Daoy (cell line): Measurements from ENCODE around the gene CLTC. TPM values are rescaled to one million over a fixed set of nuclear protein-coding genes. Genes with fewer than 3 reads are reported as not detected.
"Not testable (repeated sequence)": the region's sequence is repeated elsewhere in the genome, so short reads cannot be mapped to it uniquely, and the experiment has no call there.

Experiments
- DNase-seq: peaks from one replicate; pipeline ENCODE4 v3.0.0-alpha.2; 2015; ENCODE audit warnings: low read depth
- total RNA-seq: library from RNA; depleted of rRNA; stranded (reverse); fragments of >200 nt; shearing (Covaris generic); gene quantifications from 2 replicates; pipeline ENCODE4 v1.2.3, GENCODE V29; 2014; rRNA removed

CLTC gene
- total RNA-seq: 226 and 228 TPM in 2 replicates

DNA sequence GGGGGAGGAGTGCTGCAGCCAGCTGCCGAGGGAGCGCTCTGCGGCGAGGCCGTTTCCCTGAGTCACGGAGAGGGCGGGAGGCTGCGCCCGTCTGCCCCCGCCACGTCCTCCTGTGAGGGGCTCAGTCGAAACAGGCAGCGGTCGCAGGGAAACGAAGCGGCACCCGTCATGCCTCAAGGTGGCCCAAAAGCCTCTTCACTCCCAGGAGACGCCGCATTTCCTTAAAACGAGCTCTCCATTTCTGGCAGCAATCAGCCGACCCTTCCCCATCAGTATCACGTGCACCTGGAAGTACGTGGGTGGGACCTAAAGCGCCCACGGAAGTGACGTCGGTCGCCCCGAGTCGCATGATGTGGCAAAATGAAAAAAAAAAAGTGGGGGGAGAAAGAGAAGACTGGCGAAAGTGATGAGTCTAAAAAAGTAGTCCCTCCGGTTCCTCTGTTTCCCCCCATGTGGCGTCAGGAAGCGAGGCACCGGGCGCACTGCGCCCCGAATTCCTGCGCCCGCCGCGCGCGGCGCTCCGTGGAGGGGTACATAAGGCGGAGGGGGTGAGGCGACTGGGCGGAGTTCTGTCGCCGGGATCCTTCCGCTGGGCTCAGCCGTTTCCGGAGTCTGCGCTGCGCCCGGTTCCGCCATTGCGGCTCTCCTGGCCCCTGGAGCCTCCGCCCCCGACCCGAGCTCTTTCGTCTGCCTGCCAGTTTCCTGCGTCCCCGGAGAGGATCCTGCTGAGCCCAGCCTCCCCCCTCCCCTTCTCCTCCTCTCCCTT, at the start of gene CLTC:
Gene CLTC, plus strand, starts transcription at position 598 of the 766 bp plus-strand sequence. CDS start 237 bp downstream, outside the sequence.
- peak; percentile 94 for DNase-seq

DNA sequence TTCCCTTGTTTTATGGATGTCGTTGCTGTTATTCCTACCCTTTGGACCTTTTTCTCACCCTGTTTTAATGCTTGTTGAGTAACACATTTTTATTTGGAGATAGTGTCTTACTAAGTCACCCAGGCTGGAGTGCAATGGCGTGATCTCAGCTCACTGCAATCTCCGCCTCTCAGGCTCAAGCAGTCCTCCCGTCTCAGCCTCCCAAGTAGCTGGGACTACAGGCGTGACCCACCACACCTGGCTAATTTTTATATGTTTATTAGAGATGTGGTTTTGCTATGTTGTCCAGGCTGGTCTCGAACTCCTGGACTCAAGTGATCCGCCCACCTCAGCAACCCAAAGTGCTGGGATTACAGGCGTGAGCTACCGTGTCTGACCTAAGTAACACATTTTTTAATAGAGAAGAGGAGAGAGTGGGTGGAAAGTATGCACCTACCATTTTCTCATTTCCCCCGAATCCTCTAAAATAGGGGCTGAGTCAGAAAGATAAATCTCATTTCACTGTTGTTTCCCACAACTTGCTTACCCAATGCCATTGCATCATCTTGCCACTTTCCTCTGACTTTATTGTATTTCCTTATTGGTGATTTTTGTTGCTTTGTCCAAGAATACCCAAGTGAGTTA, 47.3 kb upstream of the CLTC start:
- DNase-seq: no peak

GRCh38 chr17:59584168-59584567, 35.5 kb upstream of the CLTC start:
- not testable (repeated sequence) for DNase-seq

- DNase-seq: no peak
Observed at GRCh38 chr17:59600169-59600568, 19.5 kb upstream of the CLTC start.

GRCh38 chr17:59601130-59601529, 18.6 kb upstream of the CLTC start:
- DNase-seq: no peak

DNA sequence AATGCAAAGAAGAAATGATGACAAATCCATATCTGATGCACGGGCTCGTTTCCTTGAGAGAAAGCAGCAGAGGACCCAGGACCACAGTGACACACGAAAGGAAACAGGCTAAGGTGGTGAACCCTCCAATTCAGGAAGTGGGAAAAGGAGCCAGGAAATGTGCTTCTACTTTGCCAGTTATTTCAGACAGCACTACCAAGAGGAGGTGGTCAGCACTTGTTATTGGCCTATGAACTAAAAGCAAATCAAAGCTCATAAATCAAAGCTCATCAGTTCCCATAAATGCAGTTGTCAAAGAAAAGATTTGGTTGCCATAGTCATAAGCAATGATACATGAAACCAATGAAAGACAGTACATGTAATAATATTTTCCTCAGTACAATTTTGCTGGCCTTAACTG, 12.6 kb upstream of the CLTC start:
- no peak for DNase-seq

DNA sequence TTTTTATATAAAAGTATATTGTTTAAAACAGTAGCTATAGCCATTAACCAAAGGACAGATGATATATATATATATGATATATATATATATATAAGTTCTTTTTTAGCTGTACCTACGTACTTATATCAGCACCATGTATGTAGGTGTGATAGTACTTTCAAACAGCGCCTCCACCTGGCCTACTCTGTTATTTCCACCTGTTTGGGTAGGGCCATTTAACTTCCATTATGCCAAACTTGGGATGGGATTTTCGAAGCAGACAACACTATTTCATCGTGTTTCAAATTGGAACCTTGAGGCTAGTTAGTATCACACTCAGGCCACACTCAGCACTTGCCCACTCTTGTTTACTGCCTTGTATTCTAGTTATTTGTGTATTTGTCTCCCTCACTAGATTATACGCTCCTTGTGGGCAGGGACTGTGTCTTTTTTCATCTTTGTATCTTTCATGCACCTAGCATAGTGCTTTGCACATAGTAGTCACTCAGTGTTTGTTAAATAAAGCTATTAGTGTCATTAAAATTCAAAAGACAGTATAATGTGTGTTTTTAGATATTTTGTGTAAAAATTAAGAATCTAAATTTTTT, 11.8 kb upstream of the CLTC start:
- DNase-seq: no peak

- DNase-seq: no peak
Observed at GRCh38 chr17:59611503-59611902, 8.2 kb upstream of the CLTC start.

- no peak for DNase-seq
Observed at GRCh38 chr17:59616253-59616920, 3.3 kb upstream of the CLTC start.

- peak; percentile 3 for DNase-seq
Observed at GRCh38 chr17:59617156-59617732, 2.5 kb upstream of the CLTC start.

GRCh38 chr17:59619035-59619297, 729 bp upstream of the CLTC start:
- no peak for DNase-seq

- DNase-seq: no peak
Observed at GRCh38 chr17:59620064-59620359, 317 bp downstream of the CLTC start.

DNA sequence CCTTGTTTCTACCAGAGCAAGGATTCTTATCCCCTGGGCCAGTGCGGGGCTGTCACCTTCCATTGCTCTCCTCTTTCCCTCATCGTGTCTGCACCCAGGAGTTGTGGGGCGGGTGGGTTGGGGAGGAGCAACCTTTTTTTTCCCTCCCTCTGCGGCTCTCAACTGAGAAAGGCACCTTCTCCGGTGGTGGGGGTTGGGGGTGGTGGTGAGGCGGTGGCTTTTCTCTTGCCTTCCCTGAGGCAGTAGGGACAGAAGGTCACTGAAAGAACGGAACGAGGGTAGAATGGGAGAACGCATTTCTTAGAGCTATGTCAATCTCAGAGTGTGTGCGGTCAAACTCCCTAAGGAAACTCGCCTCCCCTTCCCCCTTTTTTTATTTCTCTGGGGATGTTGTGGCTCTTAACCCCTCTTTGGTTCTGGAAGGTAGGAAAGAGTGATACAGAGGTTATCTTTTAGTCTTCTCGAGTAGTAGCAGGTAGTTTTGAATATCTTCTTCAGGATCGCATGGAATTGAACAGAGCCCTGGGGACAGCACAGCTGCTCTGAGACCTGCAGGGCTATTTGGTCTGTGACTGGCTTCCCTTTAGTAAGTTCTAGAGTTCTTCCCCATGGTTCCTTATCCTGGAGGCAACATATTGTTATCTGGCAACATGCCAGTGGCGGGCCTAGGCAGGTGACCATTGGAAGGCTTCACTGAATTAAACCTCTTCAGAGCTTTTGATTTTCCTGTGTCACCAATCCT, 994 bp downstream of the CLTC start:
- peak; percentile 22 for DNase-seq

DNA sequence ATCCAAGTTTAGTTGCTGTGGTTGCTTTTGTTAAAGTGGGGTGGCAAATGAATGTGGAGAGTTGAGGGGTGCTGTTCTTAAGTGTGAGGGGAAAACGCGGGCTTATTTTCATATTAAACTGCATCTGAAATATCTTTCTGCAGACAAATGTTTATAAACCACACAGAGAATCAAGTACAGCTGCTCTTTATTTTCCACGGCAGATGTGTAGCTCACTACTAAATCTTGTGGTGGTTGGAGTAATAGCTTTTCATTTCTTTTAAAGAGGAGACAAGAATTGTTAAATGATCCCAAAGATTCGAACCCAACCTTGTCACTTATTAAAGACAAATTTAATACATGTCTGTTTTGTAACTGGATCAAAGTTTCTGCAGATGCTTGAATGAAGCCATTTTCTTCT, 2.1 kb downstream of the CLTC start:
- no peak for DNase-seq

DNA sequence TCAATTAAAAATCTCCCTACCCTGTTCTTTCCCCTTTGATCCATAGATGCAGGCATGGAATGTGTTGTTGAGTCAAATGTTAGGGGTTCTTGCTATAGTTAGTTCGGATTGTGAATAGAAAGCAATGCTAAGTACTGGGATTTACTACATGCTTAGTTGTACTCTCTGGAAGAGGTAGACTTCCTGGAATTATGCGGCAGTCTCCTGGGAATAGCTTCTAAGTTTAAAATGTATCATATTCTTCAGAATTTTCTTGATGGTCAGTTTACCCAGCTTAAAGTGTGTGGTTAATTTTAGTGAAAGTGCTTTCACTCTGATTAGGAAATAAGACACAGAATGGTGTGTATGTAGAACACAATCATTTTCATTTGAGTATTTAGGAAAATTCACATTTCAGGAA, 3.5 kb downstream of the CLTC start:
- DNase-seq: no peak

DNA sequence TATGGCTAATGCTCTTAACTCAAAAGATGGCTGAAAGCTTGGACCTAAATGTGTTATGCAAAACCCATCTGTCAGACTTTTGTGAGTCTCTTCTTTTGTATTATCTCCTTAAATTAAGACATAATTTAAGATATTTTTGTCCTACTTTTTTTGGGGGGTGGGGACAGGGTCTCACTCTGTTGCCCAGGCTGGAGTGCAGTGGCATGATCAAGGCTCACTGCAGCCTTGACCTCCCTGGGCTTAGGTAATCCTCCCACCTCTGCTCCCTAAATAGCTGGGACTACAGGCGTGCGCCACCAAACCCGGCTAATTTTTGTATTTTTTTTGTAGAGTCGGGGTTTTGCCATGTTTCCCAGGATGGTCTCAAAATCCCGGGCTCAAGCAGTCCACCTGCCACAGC, 7.1 kb downstream of the CLTC start:
- DNase-seq: no peak

DNA sequence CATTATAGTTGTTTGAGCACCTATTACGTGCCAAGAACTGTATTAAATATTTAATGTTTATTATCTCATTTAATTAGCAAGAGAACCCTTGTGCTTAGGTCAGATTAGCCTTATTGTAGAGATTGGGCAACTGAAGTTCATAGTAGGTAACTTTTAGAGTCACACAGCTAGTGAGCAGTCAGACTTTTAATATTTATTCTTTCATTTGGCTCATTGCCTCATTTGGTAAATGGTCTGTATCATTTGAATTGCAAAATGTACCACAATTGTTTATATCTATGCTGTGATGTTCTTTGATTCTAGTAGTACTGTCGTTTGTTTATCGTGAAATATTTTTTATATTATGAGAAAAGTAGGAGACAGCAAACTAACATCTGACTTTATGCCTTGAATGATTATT, 7.6 kb downstream of the CLTC start:
- DNase-seq: no peak

DNA sequence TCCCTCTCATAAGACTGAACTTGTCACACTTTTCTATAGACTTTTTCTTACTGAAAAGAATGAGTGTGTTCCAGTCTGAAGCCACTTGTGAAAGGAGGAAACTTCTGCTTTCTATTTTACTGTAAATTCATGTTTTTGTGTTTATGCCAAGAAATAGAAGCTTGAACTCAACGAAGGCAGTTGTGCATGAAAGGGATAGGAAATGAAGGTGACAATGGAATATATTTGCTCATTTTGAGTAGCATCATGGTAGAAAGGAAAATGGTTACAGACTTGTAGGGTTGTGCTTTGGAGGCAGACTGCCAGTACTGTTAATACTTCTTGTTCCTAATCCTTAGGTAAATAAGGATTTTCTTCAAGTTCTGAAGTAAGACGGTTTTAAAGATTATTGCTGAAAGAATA, 8.1 kb downstream of the CLTC start:
- no peak for DNase-seq

GRCh38 chr17:59629174-59629573, 9.5 kb downstream of the CLTC start:
- DNase-seq: no peak

DNA sequence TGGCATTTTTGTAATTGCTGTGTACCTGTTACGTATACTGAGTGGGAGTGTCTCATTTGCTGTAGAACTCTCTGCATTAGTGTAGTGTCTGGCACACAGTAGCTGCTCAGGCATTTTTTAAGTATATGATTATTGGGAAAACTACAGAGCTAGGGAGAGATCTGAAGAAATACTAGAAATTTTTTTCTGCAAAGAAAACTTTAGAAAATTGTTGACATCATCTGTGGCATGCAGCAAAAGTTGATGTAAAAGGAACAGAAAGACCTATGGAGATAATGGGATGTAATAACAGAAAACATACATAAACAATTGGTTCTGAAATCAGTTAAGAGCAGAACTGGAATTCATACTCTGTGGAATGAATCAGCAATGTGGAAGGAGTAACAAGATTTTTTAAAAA, 11.6 kb downstream of the CLTC start:
- DNase-seq: no peak

GRCh38 chr17:59632398-59632797, 12.7 kb downstream of the CLTC start:
- no peak for DNase-seq
